ENCODE results near the gene SLC17A5.
"Not testable (repeated sequence)": the region's sequence is repeated elsewhere in the genome, so short reads cannot be mapped to it uniquely, and the experiment has no call there.

SLC17A5 gene

DNA sequence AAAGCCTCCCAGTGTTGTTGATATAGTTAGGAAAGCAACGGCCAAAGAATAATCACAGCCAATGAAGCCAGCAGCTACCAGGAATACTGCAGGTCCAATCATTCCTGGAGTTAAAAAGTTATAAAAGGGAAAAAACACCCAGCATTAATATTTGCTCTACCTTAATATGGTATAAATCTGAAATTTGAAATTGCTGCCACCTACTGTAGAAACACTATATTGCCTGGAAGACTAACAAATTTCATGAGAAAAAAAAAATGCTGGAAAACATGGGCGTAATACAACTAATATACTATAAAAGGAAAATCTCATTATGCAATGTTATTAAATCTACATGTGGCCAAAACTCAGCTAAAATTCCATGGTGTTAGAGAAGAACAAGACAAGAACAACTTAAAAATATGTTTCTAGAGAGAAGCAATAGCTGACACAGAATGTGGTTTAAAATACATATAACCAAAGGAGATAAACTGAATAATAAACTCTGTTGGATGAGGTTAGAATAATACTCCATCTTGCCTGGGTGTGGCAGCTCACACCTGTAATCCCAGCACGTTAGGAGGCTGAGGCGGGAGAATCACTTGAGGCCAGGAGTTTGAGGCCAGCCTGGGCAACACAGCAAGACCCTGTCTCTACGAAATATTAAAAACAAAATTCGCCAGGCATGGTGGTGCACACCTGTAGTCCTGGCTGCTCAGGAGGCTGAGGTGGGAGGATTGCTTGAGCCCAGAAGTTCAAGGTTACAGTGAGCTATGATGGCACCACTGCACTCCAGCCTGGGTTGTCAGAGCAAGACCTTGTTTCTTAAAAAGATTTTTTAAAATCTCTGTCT lies 43.1 kb downstream of the SLC17A5 start:
- H3K27me3 Mint-ChIP-seq = no peaks in the 10 kb centered on the region
- no peak for DNase-seq
- no peak for ATAC-seq

DNA sequence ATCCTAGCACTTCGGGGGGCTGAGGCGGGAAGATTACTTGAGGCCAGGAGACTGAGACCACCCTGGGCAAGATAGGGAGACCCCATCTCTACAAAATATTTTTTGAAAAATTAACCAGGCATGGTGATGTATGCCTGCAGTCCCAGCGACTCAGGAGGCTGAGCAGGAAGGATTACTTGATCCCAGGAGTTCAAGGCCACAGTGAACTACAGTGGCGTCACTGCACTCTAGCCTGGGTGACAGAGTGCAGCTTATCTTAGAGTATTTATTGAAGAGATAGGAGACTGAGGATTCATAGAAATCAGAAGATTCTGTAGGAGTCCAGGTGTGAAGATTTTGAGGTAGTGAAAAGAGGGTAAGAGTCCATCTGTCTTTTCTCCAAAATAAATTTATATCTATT lies 45.0 kb downstream of the SLC17A5 start:
- ATAC-seq = no peak

More for the DNA sequence above, 43.1 kb downstream of the SLC17A5 start:
- Mint-ChIP-seq H3K4me3 (no peak overlapping the region), H3K9me3 (no peaks in the 10 kb centered on the region), H3K27ac (no peak overlapping the region), H3K4me1 (no peaks in the 10 kb centered on the region)

DNA sequence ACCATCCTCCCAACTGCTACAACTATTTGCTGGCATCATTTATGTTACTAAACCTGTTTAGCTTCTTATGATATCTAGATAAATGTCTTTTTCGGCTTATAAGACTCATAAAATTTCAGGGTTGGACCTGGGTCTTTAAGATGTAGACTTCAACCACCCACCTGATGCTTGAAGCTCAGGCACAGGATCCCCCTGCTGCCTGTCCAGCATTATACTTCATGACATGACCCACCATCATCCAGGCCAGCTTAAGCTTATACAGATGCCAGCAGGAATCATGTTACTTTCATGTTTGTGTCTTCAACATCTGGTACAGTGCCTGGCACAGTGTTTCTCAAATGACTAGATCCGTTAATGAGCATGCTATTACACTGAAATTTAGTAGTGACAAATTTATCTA lies 47.4 kb downstream of the SLC17A5 start:
- H3K4me3 Mint-ChIP-seq = no peak overlapping the region
- no peaks in the 10 kb centered on the region for H3K4me1 Mint-ChIP-seq
- no peaks in the 10 kb centered on the region for H3K27me3 Mint-ChIP-seq
- ATAC-seq (no peak), DNase-seq (no peak)
- H3K27ac Mint-ChIP-seq = no peak overlapping the region
- H3K9me3 Mint-ChIP-seq = no peaks in the 10 kb centered on the region

More for the DNA sequence above, 45.0 kb downstream of the SLC17A5 start:
- H3K27ac Mint-ChIP-seq = no peak overlapping the region
- no peaks in the 10 kb centered on the region for H3K9me3 Mint-ChIP-seq
- no peaks in the 10 kb centered on the region for H3K27me3 Mint-ChIP-seq
- DNase-seq = no peak
- H3K4me1 Mint-ChIP-seq = no peaks in the 10 kb centered on the region
- no peak overlapping the region for H3K4me3 Mint-ChIP-seq

DNA sequence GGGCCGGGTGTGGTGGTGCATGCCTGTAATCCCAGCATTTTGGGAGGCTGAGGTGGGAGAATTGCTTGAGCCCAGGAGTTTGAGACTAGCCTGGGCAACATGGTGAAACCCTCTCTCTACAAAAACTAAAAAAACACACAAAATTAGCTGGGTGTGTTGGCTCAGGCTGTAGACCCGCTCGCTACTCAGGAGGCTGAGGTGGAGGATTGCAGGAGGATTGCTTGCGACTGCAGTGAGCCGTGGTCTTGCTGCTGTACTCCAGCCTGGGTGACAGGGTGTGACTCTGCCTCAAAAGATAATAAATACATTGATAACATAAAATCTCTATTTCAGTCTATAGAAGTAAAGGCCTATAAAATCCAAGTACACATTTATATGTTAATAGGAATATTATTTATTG lies 49.3 kb downstream of the SLC17A5 start:
- H3K4me1 Mint-ChIP-seq = no peaks in the 10 kb centered on the region
- H3K4me3 Mint-ChIP-seq = no peak overlapping the region
- ATAC-seq = no peak
- H3K9me3 Mint-ChIP-seq = no peaks in the 10 kb centered on the region
- no peak for DNase-seq
- no peak overlapping the region for H3K27ac Mint-ChIP-seq
- no peaks in the 10 kb centered on the region for H3K27me3 Mint-ChIP-seq

DNA sequence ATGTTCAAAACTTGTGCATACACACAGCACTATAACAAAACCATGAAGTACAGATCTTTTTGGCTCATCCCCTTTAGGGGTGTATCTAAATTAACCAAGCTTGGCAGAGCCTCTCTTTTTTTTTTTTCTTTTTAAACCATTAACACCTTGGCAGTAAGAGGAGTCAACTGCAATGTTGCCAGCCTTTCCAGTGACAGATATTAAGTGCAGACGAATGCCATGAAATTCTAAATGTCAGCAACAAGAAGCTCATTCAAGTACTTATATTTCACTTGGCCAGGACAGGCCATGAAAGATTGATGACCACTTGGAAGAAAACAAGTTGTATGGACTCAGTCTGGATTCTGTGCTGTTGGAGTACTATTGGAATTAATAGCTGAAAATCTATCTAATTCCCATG lies 49.8 kb downstream of the SLC17A5 start:
- no peaks in the 10 kb centered on the region for H3K4me1 Mint-ChIP-seq
- H3K9me3 Mint-ChIP-seq = no peaks in the 10 kb centered on the region
- no peak for ATAC-seq
- no peak overlapping the region for H3K4me3 Mint-ChIP-seq
- no peaks in the 10 kb centered on the region for H3K27me3 Mint-ChIP-seq
- H3K27ac Mint-ChIP-seq = no peak overlapping the region
- no peak for DNase-seq

DNA sequence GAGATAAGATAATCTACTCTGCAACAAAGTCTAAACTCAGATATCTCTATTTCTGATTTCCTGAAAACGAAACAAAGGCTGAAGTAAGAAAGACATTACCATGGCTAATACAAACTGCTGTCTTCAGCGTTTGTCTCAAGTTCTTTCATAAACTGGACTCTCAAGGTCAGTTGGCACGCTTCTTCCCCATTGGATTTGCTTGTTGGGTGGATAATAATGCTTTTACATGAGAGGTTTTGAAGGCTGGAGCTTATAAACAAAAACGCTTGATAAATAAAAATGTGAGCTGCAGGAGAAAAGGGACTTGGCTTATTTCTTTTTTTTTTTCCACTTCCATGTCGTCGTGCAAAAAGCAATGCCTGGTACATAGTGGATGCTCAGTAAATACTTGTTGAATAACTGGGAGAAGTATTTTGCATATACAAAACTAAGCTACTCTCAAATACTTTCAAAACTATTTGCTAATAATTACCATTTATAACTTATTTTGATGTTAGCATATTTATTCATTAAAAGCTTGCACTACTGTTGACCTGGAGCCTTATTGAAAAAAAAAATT lies 67.3 kb downstream of the SLC17A5 start:
- DNase-seq = no peak
- Mint-ChIP-seq H3K27me3 (no peaks in the 10 kb centered on the region), H3K9me3 (no peaks in the 10 kb centered on the region), H3K27ac (peak overlapping the region; percentile 98 to 100), H3K4me1 (peaks cover 45% of the 10 kb centered on the region), H3K4me3 (peak overlapping the region; percentile 86 to 96)
- ATAC-seq = no peak

DNA sequence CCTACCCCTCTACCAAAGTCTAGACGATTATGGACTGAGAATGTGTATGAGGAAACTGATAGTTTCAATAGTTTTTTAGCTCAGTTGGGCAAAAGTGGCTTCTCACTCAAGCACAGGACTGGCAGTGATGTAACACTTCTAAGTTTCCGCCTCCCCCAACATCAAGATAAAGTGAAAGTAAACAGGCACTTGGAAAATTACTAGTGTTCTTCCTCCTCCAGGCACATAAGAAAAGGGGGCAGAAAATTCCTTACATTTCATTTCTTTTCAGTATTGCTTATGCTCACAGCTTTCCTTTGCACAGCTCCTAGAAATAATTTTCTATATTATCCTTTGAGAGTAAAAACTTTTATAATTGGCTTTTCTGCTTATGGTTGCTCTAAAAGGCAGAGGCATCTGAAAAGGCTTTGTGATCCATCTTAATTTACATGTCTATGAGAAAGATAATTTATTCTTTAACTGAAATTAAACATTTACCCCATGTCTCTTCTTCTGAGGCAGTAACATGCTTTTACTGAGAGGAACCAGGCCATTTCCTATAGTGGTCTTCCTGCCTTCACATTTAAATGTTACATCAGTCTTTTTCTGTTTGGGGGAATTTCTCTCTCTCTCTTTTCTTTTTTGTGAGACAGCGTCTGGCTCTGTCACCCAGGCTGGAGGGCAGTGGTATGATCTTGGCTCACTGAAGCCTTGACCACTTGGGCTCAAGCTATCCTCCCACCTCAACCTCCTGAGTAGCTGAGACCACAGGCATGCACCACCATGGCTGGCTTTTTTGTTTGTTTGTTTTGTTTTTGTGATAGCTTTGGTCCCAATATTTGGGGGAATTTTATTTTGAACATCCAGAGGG lies 68.0 kb downstream of the SLC17A5 start:
- peak overlapping the region; percentile 86 to 96 for H3K4me3 Mint-ChIP-seq
- peaks cover 44% of the 10 kb centered on the region for H3K4me1 Mint-ChIP-seq
- ATAC-seq (peak; percentile 80), DNase-seq (peak; percentile 30 to 50)
- H3K27ac Mint-ChIP-seq = peak overlapping the region; percentile 98 to 100
- no peaks in the 10 kb centered on the region for H3K27me3 Mint-ChIP-seq
- no peaks in the 10 kb centered on the region for H3K9me3 Mint-ChIP-seq

DNA sequence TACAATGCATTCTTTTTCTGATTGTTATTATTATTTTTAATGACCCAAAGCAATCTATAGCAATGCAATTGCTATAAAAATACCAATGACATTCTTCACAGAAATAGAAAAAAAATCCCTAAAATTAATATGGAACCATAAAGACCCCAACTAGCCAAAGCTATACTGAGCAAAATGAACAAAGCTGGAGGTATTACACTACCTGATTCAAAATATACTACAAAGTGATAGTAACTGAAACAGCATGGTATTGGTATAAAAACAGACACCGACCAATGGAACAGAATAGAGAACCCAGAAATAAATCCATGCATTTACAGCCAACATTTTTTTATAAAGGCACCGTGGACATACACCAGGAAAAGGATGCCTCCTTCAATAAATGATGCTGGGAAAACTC lies 72.5 kb downstream of the SLC17A5 start:
- Mint-ChIP-seq H3K9me3 (peaks cover 2 to 3% of the 10 kb centered on the region in 2 donors), H3K27me3 (no peaks in the 10 kb centered on the region), H3K4me3 (peak overlapping the region in 1 of 2 donors; percentile 22), H3K27ac (no peak overlapping the region), H3K4me1 (peaks cover 38% of the 10 kb centered on the region)
- DNase-seq (no peak), ATAC-seq (no peak)

DNA sequence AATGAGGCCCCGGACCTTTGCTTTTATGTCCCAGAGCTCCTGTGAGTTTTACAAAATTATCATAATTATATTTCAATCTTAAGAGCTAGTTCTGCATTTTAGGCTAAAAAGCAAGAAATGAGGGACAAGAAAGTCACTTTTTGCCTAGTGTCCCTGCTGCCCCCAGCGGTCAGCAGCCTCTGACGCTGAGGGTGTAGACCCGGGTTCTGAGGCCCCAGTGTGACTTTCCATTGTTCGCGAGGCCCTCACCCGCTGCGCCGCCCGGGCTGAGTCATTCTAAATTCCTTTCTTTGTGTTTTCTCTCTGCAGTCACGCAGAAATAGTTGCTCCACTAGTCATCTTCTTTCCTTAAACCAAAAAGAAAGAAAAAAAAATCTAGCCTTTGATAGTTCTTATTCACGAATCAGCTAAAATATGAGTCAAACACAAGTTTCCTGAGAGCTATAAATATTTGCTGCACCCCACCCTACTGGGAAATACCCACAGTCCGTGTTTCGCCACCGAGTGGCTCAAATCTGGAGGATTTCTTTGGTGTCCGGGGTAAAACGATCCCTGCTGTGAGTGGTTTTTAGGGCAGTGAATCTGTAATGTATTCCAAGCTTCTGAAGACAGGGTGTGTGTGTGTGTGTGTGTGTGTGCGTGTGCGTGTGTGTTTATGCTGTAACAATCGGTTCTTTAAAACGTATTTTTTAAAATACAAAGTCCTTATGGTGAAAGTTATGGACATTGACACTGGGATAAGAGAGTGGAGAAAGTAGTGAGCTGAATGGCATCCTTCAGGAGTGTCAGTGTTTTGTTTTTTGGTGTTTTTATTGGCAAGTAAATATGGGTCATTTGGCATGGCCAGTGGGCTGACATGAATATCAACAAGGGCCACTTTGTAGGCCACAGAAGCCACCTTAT lies 73.3 kb downstream of the SLC17A5 start:
- peak overlapping the region; percentile 98 to 100 for H3K27ac Mint-ChIP-seq
- H3K27me3 Mint-ChIP-seq = no peaks in the 10 kb centered on the region
- peaks cover 8 to 10% of the 10 kb centered on the region in 2 donors for H3K9me3 Mint-ChIP-seq
- ATAC-seq (peak; percentile 81), DNase-seq (peak; percentile 59 to 70)
- H3K4me3 Mint-ChIP-seq = peak overlapping the region; percentile 78 to 86
- H3K4me1 Mint-ChIP-seq = peaks cover 38% of the 10 kb centered on the region

DNA sequence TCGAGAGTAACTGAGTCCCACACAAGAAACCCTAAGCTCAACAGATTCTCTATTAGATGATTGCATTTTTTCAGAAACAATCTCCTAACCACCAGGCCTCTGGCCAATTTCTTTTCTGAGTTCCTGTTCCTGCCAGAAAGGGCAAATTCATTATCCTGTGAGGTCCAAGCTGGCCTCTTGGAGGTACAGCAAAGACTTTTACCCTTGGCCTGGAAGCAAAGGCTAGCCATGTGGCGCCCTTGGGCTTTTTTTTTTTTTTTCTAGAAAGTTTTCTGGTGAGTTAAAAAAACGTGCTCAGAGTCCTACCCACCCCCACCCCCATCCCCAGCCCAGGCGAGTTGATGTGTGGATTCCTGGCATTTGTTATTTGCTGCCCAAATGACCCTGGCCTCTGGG lies 73.9 kb downstream of the SLC17A5 start:
- Mint-ChIP-seq H3K4me1 (peaks cover 33% of the 10 kb centered on the region), H3K27me3 (no peaks in the 10 kb centered on the region), H3K27ac (peak overlapping the region; percentile 98 to 100), H3K9me3 (peaks cover 9 to 12% of the 10 kb centered on the region in 2 donors), H3K4me3 (peak overlapping the region; percentile 78 to 86)
- no peak for DNase-seq
- ATAC-seq = peak; percentile 13

DNA sequence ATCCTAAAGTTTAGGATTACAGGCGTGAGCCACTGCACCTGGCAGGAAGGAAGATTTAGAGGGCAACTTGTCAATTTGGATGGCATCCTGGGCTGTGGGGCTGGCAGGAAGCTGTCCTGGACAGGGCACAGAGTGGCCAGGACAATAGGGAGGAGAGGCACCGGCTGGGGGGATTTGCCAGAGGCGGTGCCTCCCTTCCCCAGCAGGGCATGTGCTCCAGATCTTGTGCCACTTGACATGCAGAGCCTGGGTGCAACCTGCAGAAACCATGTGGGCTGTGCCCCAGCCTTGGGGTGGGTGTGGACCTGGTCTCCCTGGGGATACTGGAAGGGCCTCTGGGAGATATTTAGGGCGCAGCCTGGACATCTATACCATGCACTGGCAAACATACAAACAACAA lies 74.4 kb downstream of the SLC17A5 start:
- ATAC-seq = peak; percentile 32
- H3K4me3 Mint-ChIP-seq = peak overlapping the region; percentile 41 to 86
- H3K4me1 Mint-ChIP-seq = peaks cover 32% of the 10 kb centered on the region
- no peak for DNase-seq
- H3K27ac Mint-ChIP-seq = peak overlapping the region; percentile 87 to 100
- peaks cover 9 to 12% of the 10 kb centered on the region in 2 donors for H3K9me3 Mint-ChIP-seq
- no peaks in the 10 kb centered on the region for H3K27me3 Mint-ChIP-seq

DNA sequence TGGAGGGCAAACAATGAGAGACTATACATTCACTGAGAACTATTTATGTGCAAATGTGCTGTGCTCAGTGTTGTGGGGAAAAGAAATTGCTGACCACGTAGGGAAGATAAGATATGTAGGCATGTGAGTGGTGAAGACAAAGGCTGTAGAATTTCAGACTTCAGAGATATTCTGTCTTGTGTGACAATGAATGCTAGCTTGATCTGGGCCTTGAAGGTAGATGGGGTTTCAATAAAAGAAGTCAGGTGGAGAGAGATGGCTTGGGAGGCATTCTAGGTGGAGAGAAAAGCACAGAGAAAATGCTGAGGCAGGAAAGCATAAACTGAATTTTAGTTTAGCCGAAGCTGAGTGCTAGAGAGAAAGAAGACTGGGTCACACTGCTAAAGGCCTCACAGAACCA lies 76.1 kb downstream of the SLC17A5 start:
- no peak overlapping the region for H3K27ac Mint-ChIP-seq
- no peaks in the 10 kb centered on the region for H3K27me3 Mint-ChIP-seq
- ATAC-seq (no peak), DNase-seq (no peak)
- H3K9me3 Mint-ChIP-seq = peaks cover 9 to 12% of the 10 kb centered on the region in 2 donors
- H3K4me3 Mint-ChIP-seq = no peak overlapping the region
- H3K4me1 Mint-ChIP-seq = peaks cover 22% of the 10 kb centered on the region

DNA sequence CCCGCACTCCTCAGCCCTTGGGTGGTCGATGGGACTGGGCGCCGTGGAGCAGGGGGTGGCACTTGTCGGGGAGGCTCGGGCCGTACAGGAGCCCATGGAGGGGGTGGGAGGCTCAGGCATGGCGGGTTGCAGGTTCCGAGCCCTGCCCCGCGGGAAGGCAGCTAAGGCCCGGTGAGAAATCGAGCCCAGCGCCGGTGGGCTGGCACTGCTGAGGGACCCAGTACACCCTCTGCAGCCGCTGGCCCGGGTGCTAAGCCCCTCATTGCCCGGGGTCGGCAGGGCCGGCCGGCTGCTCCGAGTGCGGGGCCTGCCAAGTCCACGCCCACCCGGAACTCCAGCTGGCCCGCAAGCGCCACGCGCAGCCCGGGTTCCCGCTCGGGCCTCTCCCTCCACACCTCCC lies 81.3 kb downstream of the SLC17A5 start:
- H3K4me1 Mint-ChIP-seq = peaks cover 12% of the 10 kb centered on the region
- not testable (repeated sequence) for H3K4me3 Mint-ChIP-seq, ATAC-seq, H3K27me3 Mint-ChIP-seq, H3K27ac Mint-ChIP-seq, DNase-seq
- peaks cover 9 to 12% of the 10 kb centered on the region in 2 donors for H3K9me3 Mint-ChIP-seq

DNA sequence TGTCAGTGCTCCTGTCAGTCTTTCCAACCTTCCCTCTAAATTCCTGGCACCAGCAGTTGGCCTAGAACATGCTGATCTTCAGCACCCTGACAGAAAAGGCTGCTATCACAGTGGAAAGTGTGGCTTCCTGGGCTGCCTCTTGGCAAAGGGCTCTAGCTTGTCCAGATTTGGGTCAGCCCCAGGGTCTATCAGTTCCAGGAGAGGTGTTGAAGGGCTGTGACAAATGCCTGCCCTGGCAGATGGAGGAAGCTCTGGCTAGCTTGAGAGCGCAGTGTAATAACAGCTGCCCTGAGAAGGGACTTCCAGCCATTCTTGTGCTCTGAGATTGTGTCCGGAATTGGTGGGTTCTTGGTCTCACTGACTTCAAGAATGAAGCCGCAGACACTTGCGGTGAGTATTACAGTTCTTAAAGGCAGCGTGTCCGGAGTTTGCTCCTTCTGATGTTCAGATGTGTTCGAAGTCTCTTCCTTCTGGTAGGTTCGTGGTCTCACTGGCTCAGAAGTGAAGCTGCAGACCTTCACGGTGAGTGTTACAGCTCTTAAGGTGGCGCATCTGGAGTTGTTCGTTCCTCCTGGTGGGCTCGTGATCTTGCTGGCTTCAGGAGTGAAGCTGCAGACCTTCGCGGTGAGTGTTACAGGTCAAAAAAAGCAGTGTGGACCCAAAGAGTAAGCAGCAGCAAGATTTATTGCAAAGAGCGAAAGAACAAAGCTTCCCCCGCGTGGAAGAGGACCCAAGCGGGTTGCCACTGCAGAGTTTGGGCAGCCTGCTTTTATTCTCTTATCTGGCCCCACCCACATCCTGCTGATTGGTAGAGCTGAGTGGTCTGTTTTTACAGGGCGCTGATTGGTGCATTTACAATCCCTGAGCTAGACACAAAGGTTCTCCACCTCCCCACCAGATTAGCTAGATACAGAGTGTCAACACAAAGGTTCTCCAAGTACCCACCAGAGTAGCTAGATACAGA lies 82.3 kb downstream of the SLC17A5 start:
- peaks cover 12% of the 10 kb centered on the region for H3K4me1 Mint-ChIP-seq
- H3K9me3 Mint-ChIP-seq = peaks cover 7 to 12% of the 10 kb centered on the region in 2 donors
- H3K27me3 Mint-ChIP-seq, DNase-seq: not testable (repeated sequence)
- ATAC-seq = peak; percentile 45
- peak overlapping the region in 1 of 2 donors; percentile 5 for H3K4me3 Mint-ChIP-seq
- H3K27ac Mint-ChIP-seq = peak overlapping the region in 1 of 2 donors; percentile 73
